GM12892 (cell line): ENCODE data around the gene FOXN4.

Experiments used
- POLR2A ChIP-seq: IDR thresholded peaks from 2 replicates; pipeline ENCODE4 v1.6.1; 2011; ENCODE audit warnings: low read depth, low read length, control low read depth
- TAF1 ChIP-seq: IDR thresholded peaks from 2 replicates; pipeline ENCODE4 v1.6.1; 2011; ENCODE audit warnings: low read depth, mild to moderate bottlenecking, control low read depth, low read length, borderline replicate concordance

- TF ChIP-seq TAF1: no peak
- TF ChIP-seq POLR2A: no peak
Observed at GRCh38 chr12:109286652-109287051, 22.4 kb downstream of the FOXN4 start.
